ENCODE results near the gene LZTFL1.

DNA sequence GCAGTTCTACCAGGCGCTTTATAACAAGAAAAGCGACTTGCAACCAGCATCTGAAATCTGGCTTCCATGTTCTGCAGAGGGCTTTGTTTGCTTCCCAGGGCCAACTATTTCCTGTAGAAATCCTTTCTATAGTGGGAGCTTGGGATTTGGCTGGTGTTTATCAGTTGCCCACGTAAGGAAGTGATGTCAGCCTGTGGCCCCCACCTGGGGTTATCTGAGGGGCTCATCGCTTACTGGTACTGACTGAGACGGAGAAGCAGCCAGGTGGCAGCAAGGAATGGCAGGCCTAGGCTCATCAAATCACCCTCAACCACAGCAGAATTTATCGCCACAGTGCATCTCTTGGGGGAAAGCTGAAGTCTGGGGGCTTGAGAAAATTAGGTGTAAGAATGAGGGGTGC lies 29.9 kb upstream of the LZTFL1 start:
- TF ChIP-seq, protein P1, sequence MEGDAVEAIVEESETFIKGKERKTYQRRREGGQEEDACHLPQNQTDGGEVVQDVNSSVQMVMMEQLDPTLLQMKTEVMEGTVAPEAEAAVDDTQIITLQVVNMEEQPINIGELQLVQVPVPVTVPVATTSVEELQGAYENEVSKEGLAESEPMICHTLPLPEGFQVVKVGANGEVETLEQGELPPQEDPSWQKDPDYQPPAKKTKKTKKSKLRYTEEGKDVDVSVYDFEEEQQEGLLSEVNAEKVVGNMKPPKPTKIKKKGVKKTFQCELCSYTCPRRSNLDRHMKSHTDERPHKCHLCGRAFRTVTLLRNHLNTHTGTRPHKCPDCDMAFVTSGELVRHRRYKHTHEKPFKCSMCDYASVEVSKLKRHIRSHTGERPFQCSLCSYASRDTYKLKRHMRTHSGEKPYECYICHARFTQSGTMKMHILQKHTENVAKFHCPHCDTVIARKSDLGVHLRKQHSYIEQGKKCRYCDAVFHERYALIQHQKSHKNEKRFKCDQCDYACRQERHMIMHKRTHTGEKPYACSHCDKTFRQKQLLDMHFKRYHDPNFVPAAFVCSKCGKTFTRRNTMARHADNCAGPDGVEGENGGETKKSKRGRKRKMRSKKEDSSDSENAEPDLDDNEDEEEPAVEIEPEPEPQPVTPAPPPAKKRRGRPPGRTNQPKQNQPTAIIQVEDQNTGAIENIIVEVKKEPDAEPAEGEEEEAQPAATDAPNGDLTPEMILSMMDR (conservative IDR thresholded peaks at IDR 0.05 in 1 of 2, IDR thresholded peaks at IDR 0.05 in 1 of 2; ENCODE audit: extremely low read depth in 1 of 2, insufficient read depth in 1 of 2, low read depth in 1 of 2, low read length in 2 of 2), result no peak
- TF ChIP-seq EZH2 (IDR thresholded peaks at IDR 0.05; ENCODE audit: borderline replicate concordance, low read length), result no peak

Data from mammary epithelial cell (primary cell).